ENCODE results near the gene FIBP. TPM values are rescaled to one million over a fixed set of nuclear protein-coding genes. Genes with fewer than 3 reads are reported as not detected.

FIBP gene
- total RNA-seq, 2 donors from 2014 or later, result 41.9 to 53.5 TPM

DNA sequence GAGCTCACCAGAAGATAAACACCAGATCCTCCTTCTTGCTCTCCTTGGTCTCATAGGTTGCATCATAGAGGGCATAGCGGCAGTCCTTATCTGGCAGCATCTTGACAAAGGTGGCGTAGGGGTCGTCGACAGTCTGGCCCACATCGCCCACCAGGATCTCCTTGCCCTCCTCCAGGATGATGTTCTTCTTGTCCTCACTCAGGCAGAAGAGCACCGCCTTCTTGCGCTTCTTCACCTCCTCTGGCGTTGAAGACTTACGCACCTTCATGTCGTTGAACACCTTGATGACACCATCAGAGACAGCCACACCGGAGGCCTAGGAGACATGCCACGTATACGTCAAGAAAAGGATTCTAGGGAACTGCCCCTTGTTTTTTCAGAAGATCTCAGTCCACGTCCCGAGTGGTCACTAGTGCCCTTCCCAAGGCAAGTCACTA, 32.3 kb downstream of the FIBP start:
- H3K4me1 ChIP-seq, result peaks cover 31% of the 10 kb centered on the region
- peak overlapping the region; percentile 82 to 98 for H3K9ac ChIP-seq (ENCODE audit: low read depth in 2 of 2, low read length in 2 of 2)
- DNase-seq, result no peak
- H3K27ac ChIP-seq, result peak overlapping the region; percentile 100
- no peaks in the 10 kb centered on the region for H3K27me3 ChIP-seq
- H3K4me3 ChIP-seq, result peak overlapping the region; percentile 92
- peaks cover 16% of the 10 kb centered on the region for H3K36me3 ChIP-seq
- intact Hi-C loops (cut with DNase I), result no loop called here
- TF ChIP-seq, protein P1, sequence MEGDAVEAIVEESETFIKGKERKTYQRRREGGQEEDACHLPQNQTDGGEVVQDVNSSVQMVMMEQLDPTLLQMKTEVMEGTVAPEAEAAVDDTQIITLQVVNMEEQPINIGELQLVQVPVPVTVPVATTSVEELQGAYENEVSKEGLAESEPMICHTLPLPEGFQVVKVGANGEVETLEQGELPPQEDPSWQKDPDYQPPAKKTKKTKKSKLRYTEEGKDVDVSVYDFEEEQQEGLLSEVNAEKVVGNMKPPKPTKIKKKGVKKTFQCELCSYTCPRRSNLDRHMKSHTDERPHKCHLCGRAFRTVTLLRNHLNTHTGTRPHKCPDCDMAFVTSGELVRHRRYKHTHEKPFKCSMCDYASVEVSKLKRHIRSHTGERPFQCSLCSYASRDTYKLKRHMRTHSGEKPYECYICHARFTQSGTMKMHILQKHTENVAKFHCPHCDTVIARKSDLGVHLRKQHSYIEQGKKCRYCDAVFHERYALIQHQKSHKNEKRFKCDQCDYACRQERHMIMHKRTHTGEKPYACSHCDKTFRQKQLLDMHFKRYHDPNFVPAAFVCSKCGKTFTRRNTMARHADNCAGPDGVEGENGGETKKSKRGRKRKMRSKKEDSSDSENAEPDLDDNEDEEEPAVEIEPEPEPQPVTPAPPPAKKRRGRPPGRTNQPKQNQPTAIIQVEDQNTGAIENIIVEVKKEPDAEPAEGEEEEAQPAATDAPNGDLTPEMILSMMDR (IDR thresholded peaks at IDR 0.05), result no peak
- no peaks in the 10 kb centered on the region for H3K9me3 ChIP-seq

DNA sequence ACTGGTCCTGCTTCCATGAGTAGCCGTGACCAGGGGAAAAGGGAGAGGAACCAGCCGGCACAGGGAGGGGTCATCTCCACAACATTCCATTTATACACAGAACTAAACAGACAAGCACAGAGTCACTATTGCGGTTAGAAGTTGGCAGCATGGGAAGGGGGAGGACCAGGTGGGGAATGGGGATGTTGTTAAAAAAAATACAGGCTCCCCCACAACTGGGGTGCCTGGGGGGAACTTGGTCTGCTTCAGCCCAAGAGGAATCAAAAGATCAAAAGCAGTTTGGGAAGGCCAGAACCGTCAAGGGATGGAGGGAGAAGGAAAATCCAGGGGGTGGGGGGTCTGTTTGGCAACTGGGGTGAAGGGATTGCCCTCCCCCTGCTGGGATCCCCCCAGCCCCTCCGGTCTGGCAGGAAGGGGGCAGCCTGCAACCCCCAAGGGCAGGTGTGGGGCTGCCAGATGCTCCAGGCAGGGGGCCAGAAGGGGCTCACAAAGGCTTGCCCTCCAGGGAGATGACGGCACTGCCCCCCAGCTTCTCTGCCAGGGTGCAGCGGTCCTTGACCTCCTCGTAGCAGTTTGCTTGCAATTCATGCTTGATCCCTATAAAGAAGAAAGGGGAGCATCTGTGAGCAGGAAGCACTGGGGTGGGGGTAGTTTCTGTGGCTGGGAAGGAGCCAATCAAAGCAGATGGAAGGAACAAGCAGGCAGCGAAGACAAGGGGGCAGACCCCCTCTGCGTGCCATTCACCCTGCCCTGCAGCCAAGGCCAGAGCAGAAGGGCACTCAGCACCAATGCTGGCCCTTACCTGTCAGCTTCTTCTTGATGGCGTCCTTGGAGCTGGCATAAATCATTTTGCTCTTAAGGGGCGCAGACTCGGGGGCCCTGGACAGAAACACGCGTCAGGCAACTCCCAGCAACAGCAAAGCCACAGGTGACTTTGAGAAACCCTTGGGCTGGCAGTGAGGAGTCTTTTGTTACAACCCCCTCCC, 33.1 kb downstream of the FIBP start:
- no peaks in the 10 kb centered on the region for H3K27me3 ChIP-seq
- H3K36me3 ChIP-seq, result peaks cover 16% of the 10 kb centered on the region
- peak overlapping the region; percentile 92 for H3K4me3 ChIP-seq
- H3K9me3 ChIP-seq, result no peaks in the 10 kb centered on the region
- peak; percentile 22 for DNase-seq
- H3K27ac ChIP-seq, result peak overlapping the region; percentile 100
- peak overlapping the region; percentile 41 to 82 for H3K9ac ChIP-seq (ENCODE audit: low read depth in 2 of 2, low read length in 2 of 2)
- intact Hi-C loops (cut with DNase I), result no loop called here
- H3K4me1 ChIP-seq, result peaks cover 31% of the 10 kb centered on the region
- TF ChIP-seq, protein P1 (IDR thresholded peaks at IDR 0.05), result no peak

DNA sequence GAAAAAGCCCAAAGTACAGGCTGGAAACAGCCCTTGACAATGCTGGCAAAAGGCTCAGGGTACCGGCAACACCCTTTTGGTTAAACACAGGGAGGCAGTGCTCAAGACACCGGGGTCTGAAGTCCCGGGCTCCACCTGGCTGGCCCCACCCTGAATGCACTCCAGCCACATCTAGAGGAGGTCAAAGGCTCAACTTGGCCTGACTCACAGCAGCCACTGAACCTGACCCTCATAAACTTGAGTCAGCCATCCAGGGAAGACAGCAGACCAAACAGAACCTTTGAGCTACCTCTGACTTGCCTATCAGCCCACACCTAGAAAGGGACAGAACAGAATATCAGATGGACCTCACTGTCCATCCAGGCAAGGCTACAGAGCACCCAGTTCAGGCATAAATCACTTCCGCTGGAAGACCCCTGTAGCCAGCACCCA, 34.1 kb downstream of the FIBP start:
- TF ChIP-seq, protein P1 (IDR thresholded peaks at IDR 0.05), result no peak
- DNase-seq, result peak; percentile 93
- Histone ChIP-seq H3K9ac (ENCODE audit: low read depth in 2 of 2, low read length in 2 of 2) (peak overlapping the region in 1 of 2 donors; percentile 82), H3K36me3 (peaks cover 16% of the 10 kb centered on the region), H3K4me3 (peak overlapping the region; percentile 92), H3K9me3 (no peaks in the 10 kb centered on the region), H3K27ac (peak overlapping the region; percentile 100), H3K27me3 (no peaks in the 10 kb centered on the region), H3K4me1 (peaks cover 31% of the 10 kb centered on the region)
- intact Hi-C loops (cut with DNase I), result no loop called here

DNA sequence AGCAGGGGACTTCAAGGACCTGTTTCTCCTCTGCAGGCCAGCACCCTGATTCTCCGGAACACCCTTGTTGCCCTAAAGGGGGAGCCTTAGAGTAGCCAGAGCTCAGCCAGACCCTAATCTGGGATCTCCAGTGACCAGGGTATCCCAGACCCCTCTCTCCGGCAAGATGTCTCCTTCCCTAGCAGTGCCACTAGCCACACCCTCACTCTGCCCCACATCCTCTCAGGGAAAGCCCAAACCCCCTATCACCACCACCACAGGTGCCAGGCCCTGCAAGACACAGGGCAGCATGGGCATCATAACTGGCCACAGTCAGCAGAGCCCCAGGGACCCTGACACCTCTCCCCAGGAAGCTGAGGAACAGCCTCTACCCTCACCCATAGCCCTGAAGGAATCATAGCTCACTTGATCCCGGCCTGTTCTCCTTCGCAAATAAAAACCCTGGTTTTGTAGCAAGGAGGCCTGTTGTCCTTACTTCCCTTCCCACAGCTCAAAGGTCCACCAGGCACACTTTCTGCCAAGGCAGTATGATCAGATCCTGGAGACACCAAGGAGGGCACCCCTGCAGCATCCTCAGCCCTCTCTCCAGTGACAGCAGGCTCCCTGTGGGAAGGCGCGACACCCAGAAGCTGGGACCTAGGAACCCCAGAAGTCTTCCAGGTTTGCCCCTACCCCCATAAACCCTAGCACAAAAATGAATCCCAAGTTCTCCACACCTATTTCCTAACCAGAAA, 34.9 kb downstream of the FIBP start:
- Histone ChIP-seq H3K4me1 (peaks cover 31% of the 10 kb centered on the region), H3K36me3 (peaks cover 16% of the 10 kb centered on the region), H3K9me3 (no peaks in the 10 kb centered on the region), H3K27me3 (no peaks in the 10 kb centered on the region), H3K27ac (peak overlapping the region; percentile 100), H3K9ac (ENCODE audit: low read depth in 2 of 2, low read length in 2 of 2) (peak overlapping the region; percentile 6 to 82), H3K4me3 (no peak overlapping the region)
- TF ChIP-seq, protein P1 (IDR thresholded peaks at IDR 0.05), result no peak
- DNase-seq, result peak; percentile 40
- intact Hi-C loops (cut with DNase I), result no loop called here

DNA sequence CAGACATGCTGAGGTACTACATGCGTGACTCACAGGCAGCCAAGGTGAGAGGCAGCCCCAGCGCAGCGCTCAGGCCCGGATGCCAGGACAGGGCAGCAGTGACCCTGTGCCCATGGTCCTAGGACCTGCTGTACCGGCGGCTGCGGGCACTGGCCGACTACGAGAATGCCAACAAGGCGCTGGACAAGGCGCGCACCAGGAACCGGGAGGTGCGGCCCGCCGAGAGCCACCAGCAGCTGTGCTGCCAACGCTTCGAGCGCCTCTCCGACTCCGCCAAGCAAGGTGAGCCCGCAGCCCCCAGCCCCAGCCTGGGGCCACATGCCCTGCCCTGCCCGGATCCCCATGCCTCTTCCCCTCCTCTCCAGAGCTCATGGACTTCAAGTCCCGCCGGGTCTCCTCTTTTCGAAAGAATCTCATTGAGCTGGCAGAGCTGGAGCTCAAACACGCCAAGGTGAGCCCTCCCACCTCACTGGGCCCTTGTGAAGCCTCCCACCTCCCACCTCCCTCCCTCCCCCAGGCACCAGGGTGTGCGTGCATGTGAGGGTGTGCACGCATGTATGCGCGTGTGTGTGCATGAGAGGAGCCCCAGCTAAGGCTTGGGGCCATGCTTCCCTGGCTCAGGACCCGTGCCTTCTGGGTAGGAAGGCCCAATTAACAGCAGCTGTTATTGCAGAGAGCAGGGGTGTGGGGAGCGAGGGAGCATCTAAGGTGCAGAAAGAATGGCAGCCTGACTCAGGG, 35.6 kb downstream of the FIBP start:
- intact Hi-C loops (cut with DNase I), result no loop called here
- no peak overlapping the region for H3K4me3 ChIP-seq

More for the DNA sequence above, 35.6 kb downstream of the FIBP start:
- Histone ChIP-seq H3K9me3 (no peaks in the 10 kb centered on the region), H3K27me3 (no peaks in the 10 kb centered on the region), H3K36me3 (peaks cover 16% of the 10 kb centered on the region), H3K27ac (peak overlapping the region; percentile 100), H3K4me1 (peaks cover 31% of the 10 kb centered on the region), H3K9ac (ENCODE audit: low read depth in 2 of 2, low read length in 2 of 2) (peak overlapping the region in 1 of 2 donors; percentile 82)
- TF ChIP-seq, protein P1 (IDR thresholded peaks at IDR 0.05), result no peak
- peak; percentile 24 for DNase-seq
